GM08714 (cell line): ENCODE measurements around the gene ZNF282.

ENCODE experiments used
- H3K4me3 ChIP-seq: fragments of 200-500 bp; sonication (Bioruptor generic); 2 replicates; pipeline ENCODE4 v1.5.1; 2014; ENCODE audit warnings: mild to moderate bottlenecking, low read length, inconsistent platforms
- ZNF274 ChIP-seq: IDR thresholded peaks from 2 replicates; pipeline ENCODE4 v1.6.1; 2012; ENCODE audit warnings: mild to moderate bottlenecking, low read depth, low read length

Gene ZNF282

GRCh38 chr7:149202831-149203231 lies 7.5 kb downstream of the ZNF282 start:
- no peak overlapping the region for H3K4me3 ChIP-seq
- no peak for TF ChIP-seq ZNF274

- no peak overlapping the region for H3K4me3 ChIP-seq
- no peak for TF ChIP-seq ZNF274
Measured at GRCh38 chr7:149205690-149206381, 10.5 kb downstream of the ZNF282 start.

- H3K4me3 ChIP-seq = no peak overlapping the region
- TF ChIP-seq ZNF274 = no peak
Measured at GRCh38 chr7:149207324-149208035, 12.1 kb downstream of the ZNF282 start.

GRCh38 chr7:149209518-149210269 lies 14.3 kb downstream of the ZNF282 start:
- TF ChIP-seq ZNF274 = no peak
- no peak overlapping the region for H3K4me3 ChIP-seq

- H3K4me3 ChIP-seq = no peak overlapping the region
- TF ChIP-seq ZNF274 = no peak
Measured at GRCh38 chr7:149210551-149210950, 15.2 kb downstream of the ZNF282 start.

- no peak for TF ChIP-seq ZNF274
- H3K4me3 ChIP-seq = no peak overlapping the region
Measured at GRCh38 chr7:149214020-149214720, 18.8 kb downstream of the ZNF282 start.

GRCh38 chr7:149216402-149216801 lies 21.1 kb downstream of the ZNF282 start:
- no peak overlapping the region for H3K4me3 ChIP-seq
- TF ChIP-seq ZNF274 = no peak

- H3K4me3 ChIP-seq = no peak overlapping the region
- TF ChIP-seq ZNF274 = no peak
Measured at GRCh38 chr7:149217570-149217969, 22.2 kb downstream of the ZNF282 start.

- TF ChIP-seq ZNF274 = no peak
Measured at GRCh38 chr7:149218469-149219420, 23.4 kb downstream of the ZNF282 start.

GRCh38 chr7:149220534-149220933 lies 25.2 kb downstream of the ZNF282 start:
- TF ChIP-seq ZNF274 = no peak
- H3K4me3 ChIP-seq = no peak overlapping the region

More at GRCh38 chr7:149218469-149219420, 23.4 kb downstream of the ZNF282 start:
- H3K4me3 ChIP-seq = no peak overlapping the region

- no peak for TF ChIP-seq ZNF274
- no peak overlapping the region for H3K4me3 ChIP-seq
Measured at GRCh38 chr7:149223176-149223575, 27.8 kb downstream of the ZNF282 start.

GRCh38 chr7:149223761-149224160 lies 28.4 kb downstream of the ZNF282 start:
- TF ChIP-seq ZNF274 = no peak
- no peak overlapping the region for H3K4me3 ChIP-seq

GRCh38 chr7:149224352-149224751 lies 29.0 kb downstream of the ZNF282 start:
- no peak for TF ChIP-seq ZNF274
- H3K4me3 ChIP-seq = no peak overlapping the region
